Neural cell (in vitro differentiated cells): ENCODE measurements around the gene SPARCL1. TPM values are rescaled to one million over a fixed set of nuclear protein-coding genes. Genes with fewer than 3 reads are reported as not detected.

ENCODE experiments used
- H2AFZ ChIP-seq: fragments of 200-600, 300-800 bp; sonication (generic), shearing (Covaris generic); 2 replicates; pipeline ENCODE4 v1.6.0; 2014; ENCODE audit warnings: low read depth, mild to moderate bottlenecking, antibody characterized with exemption, low read length, moderate library complexity
- H3F3A ChIP-seq: fragments of 200-600 bp; shearing (Covaris generic); 2 replicates; pipeline ENCODE4 v1.6.1; 2016; ENCODE audit warnings: mild to moderate bottlenecking, moderate library complexity, mixed read lengths, antibody characterized with exemption, low read length; ENCODE audit not compliant: insufficient read depth, poor library complexity, severe bottlenecking
- H3K27ac ChIP-seq: fragments of 200-600, 300-800 bp; sonication (generic), shearing (Covaris generic); 2 replicates; pipeline ENCODE4 v1.5.1; 2014; ENCODE audit warnings: mild to moderate bottlenecking, low read length, moderate library complexity
- H3K27me3 ChIP-seq: fragments of 300-800, 200-600 bp; sonication (generic), shearing (Covaris generic); 2 replicates; pipeline ENCODE4 v1.6.0; 2014; ENCODE audit warnings: mild to moderate bottlenecking, low read depth, low read length, moderate library complexity; ENCODE audit not compliant: insufficient read depth
- H3K36me3 ChIP-seq: fragments of 300-800, 200-600 bp; sonication (generic), shearing (Covaris generic); 2 replicates; pipeline ENCODE4 v1.5.1; 2014; ENCODE audit warnings: mild to moderate bottlenecking, antibody characterized with exemption, low read length, moderate library complexity; ENCODE audit not compliant: insufficient read depth
- H3K4me2 ChIP-seq: fragments of 300-800, 200-600 bp; sonication (generic), shearing (Covaris generic); 2 replicates; pipeline ENCODE4 v1.6.0; 2014; ENCODE audit warnings: mild to moderate bottlenecking, low read length
- H3K4me3 ChIP-seq: fragments of 300-800, 200-600 bp; sonication (generic), shearing (Covaris generic); 2 replicates; pipeline ENCODE4 v1.5.1; 2014; ENCODE audit warnings: mild to moderate bottlenecking, low read length, moderate library complexity
- H3K79me2 ChIP-seq: fragments of 200-600 bp; shearing (Covaris generic); replicated peaks from 2 replicates; pipeline ENCODE4 v1.6.0; 2014; ENCODE audit warnings: mild to moderate bottlenecking, low read length, moderate library complexity; ENCODE audit not compliant: insufficient read depth
- H3K9ac ChIP-seq: fragments of 300-800, 200-600 bp; sonication (generic), shearing (Covaris generic); 2 replicates; pipeline ENCODE4 v1.6.1; 2016; ENCODE audit warnings: mild to moderate bottlenecking, low read length, mixed read lengths
- H3K9me2 ChIP-seq: fragments of 200-600 bp; shearing (Covaris generic); 2 replicates; pipeline ENCODE4 v1.6.1; 2016; ENCODE audit warnings: mild to moderate bottlenecking, low read length, mixed read lengths; ENCODE audit not compliant: insufficient read depth
- H3K9me3 ChIP-seq: fragments of 200-600, 300-800 bp; sonication (generic), shearing (Covaris generic); 2 replicates; pipeline ENCODE4 v1.6.1; 2016; ENCODE audit warnings: mild to moderate bottlenecking, mixed run types, low read length, moderate library complexity, mixed read lengths
- H4K20me1 ChIP-seq: fragments of 200-600 bp; shearing (Covaris generic); 2 replicates; pipeline ENCODE4 v1.6.1; 2016; ENCODE audit warnings: mild to moderate bottlenecking, mixed run types; ENCODE audit not compliant: insufficient read depth
- EP300 ChIP-seq: fragments of 450-650 bp; conservative IDR thresholded peaks from 2 replicates; pipeline ENCODE4 v1.6.1; 2014; ENCODE audit warnings: antibody characterized with exemption, mild to moderate bottlenecking, moderate library complexity; ENCODE audit not compliant: poor library complexity, severe bottlenecking
- EZH2 ChIP-seq: fragments of 200-600, 300-800 bp; shearing (Covaris generic), sonication (generic); IDR thresholded peaks from 2 replicates; pipeline ENCODE4 v1.6.1; 2014; ENCODE audit warnings: antibody characterized with exemption, low read length, borderline replicate concordance, mild to moderate bottlenecking; ENCODE audit not compliant: insufficient read depth, poor library complexity, severe bottlenecking
- MXI1 ChIP-seq: fragments of 450-650 bp; conservative IDR thresholded peaks from 2 replicates; pipeline ENCODE4 v1.6.1; 2014; ENCODE audit warnings: antibody characterized with exemption, mild to moderate bottlenecking; ENCODE audit not compliant: poor library complexity, severe bottlenecking
- POLR2AphosphoS5 ChIP-seq: IDR thresholded peaks from 2 replicates; pipeline ENCODE4 v1.6.1; 2012
- RAD21 ChIP-seq: fragments of 450-650 bp; conservative IDR thresholded peaks from 2 replicates; pipeline ENCODE4 v1.6.1; 2014; ENCODE audit warnings: antibody characterized with exemption, mild to moderate bottlenecking, moderate library complexity
- SMC3 ChIP-seq: fragments of 450-650 bp; conservative IDR thresholded peaks from 2 replicates; pipeline ENCODE4 v1.6.1; 2014; ENCODE audit warnings: antibody characterized with exemption, mild to moderate bottlenecking, moderate library complexity; ENCODE audit not compliant: poor library complexity
- TAF1 ChIP-seq: IDR thresholded peaks from 2 replicates; pipeline ENCODE4 v1.6.1; 2012; ENCODE audit warnings: low read depth
- polyA plus RNA-seq: library from polyadenylated mRNA; depleted of rRNA; stranded (reverse); fragments of >200 nt; gene quantifications from 2 replicates; pipeline ENCODE4 v1.2.3, GENCODE V29; 2014
- TF ChIP-seq, protein P1 (sequence below): fragments of 450-650 bp; IDR thresholded peaks from 2 replicates; pipeline ENCODE4 v1.5.1; 2014; ENCODE audit warnings: antibody characterized with exemption, mild to moderate bottlenecking, moderate library complexity; ENCODE audit not compliant: poor library complexity, severe bottlenecking
- TF ChIP-seq, protein P2 (sequence below): IDR thresholded peaks from 2 replicates; pipeline ENCODE4 v1.6.1; 2012; ENCODE audit warnings: borderline replicate concordance

The SPARCL1 gene
- polyA plus RNA-seq, 1 donor from 2014 or later, result 0.89 TPM

DNA sequence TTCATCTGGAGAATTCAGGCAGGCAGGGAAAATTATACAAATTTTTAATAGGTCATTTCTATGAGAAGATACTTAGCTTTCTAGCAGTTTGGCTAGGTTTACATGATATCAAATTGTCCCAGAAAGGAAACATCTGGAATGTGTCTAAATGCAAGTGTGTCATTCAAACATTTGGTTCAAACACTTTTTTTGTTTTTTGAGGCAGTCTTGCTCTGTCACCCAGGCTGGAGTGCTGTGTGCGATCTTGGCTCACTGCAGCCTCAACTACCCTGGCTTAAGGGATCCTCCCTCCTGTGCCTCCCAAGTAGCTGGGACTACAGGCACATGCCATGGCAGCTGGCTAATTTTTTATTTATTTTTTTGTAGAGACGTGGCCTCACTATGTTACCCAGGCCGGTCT lies 31.6 kb downstream of the SPARCL1 start:
- H3K27me3 ChIP-seq, result no peaks in the 10 kb centered on the region
- H3K79me2 ChIP-seq, result no peaks in the 10 kb centered on the region
- no peak overlapping the region for H3K4me3 ChIP-seq
- no peak overlapping the region for H3K27ac ChIP-seq
- H4K20me1 ChIP-seq, result no peaks in the 10 kb centered on the region
- no peak overlapping the region for H2AFZ ChIP-seq
- H3K9me2 ChIP-seq, result no peaks in the 10 kb centered on the region
- no peaks in the 10 kb centered on the region for H3K9me3 ChIP-seq
- no peak for TF ChIP-seq EP300
- TF ChIP-seq, protein P1, sequence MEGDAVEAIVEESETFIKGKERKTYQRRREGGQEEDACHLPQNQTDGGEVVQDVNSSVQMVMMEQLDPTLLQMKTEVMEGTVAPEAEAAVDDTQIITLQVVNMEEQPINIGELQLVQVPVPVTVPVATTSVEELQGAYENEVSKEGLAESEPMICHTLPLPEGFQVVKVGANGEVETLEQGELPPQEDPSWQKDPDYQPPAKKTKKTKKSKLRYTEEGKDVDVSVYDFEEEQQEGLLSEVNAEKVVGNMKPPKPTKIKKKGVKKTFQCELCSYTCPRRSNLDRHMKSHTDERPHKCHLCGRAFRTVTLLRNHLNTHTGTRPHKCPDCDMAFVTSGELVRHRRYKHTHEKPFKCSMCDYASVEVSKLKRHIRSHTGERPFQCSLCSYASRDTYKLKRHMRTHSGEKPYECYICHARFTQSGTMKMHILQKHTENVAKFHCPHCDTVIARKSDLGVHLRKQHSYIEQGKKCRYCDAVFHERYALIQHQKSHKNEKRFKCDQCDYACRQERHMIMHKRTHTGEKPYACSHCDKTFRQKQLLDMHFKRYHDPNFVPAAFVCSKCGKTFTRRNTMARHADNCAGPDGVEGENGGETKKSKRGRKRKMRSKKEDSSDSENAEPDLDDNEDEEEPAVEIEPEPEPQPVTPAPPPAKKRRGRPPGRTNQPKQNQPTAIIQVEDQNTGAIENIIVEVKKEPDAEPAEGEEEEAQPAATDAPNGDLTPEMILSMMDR, result no peak
- no peak for TF ChIP-seq MXI1
- H3K4me2 ChIP-seq, result no peak overlapping the region
- no peak overlapping the region for H3K9ac ChIP-seq
- H3F3A ChIP-seq, result no peaks in the 10 kb centered on the region
- no peaks in the 10 kb centered on the region for H3K36me3 ChIP-seq

- TF ChIP-seq EZH2 (no peak), SMC3 (no peak), POLR2AphosphoS5 (no peak)
- TF ChIP-seq, protein P2, sequence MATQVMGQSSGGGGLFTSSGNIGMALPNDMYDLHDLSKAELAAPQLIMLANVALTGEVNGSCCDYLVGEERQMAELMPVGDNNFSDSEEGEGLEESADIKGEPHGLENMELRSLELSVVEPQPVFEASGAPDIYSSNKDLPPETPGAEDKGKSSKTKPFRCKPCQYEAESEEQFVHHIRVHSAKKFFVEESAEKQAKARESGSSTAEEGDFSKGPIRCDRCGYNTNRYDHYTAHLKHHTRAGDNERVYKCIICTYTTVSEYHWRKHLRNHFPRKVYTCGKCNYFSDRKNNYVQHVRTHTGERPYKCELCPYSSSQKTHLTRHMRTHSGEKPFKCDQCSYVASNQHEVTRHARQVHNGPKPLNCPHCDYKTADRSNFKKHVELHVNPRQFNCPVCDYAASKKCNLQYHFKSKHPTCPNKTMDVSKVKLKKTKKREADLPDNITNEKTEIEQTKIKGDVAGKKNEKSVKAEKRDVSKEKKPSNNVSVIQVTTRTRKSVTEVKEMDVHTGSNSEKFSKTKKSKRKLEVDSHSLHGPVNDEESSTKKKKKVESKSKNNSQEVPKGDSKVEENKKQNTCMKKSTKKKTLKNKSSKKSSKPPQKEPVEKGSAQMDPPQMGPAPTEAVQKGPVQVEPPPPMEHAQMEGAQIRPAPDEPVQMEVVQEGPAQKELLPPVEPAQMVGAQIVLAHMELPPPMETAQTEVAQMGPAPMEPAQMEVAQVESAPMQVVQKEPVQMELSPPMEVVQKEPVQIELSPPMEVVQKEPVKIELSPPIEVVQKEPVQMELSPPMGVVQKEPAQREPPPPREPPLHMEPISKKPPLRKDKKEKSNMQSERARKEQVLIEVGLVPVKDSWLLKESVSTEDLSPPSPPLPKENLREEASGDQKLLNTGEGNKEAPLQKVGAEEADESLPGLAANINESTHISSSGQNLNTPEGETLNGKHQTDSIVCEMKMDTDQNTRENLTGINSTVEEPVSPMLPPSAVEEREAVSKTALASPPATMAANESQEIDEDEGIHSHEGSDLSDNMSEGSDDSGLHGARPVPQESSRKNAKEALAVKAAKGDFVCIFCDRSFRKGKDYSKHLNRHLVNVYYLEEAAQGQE, result no peak
- Histone ChIP-seq H3K79me2 (no peaks in the 10 kb centered on the region), H3K4me3 (no peak overlapping the region), H3K27ac (no peak overlapping the region), H4K20me1 (no peaks in the 10 kb centered on the region), H3K9me2 (no peaks in the 10 kb centered on the region), H3K4me2 (no peak overlapping the region), H3K36me3 (no peaks in the 10 kb centered on the region), H3K27me3 (no peaks in the 10 kb centered on the region), H3K9ac (no peak overlapping the region), H2AFZ (no peak overlapping the region), H3F3A (no peaks in the 10 kb centered on the region), H3K9me3 (no peaks in the 10 kb centered on the region)
These were observed 32.0 kb downstream of the SPARCL1 start for GRCh38 chr4:87497159-87497558.

- Histone ChIP-seq H3K36me3 (no peaks in the 10 kb centered on the region), H3K9me3 (no peaks in the 10 kb centered on the region), H4K20me1 (no peaks in the 10 kb centered on the region), H3K27me3 (no peaks in the 10 kb centered on the region), H3K9me2 (no peaks in the 10 kb centered on the region), H3K4me2 (no peak overlapping the region), H3K9ac (no peak overlapping the region), H3F3A (no peaks in the 10 kb centered on the region), H3K79me2 (no peaks in the 10 kb centered on the region), H3K27ac (no peak overlapping the region), H2AFZ (no peak overlapping the region), H3K4me3 (no peak overlapping the region)
- TF ChIP-seq, protein P1, result no peak
- TF ChIP-seq, protein P2, result no peak
- TF ChIP-seq MXI1, result no peak
- no peak for TF ChIP-seq EZH2
- no peak for TF ChIP-seq TAF1
- no peak for TF ChIP-seq SMC3
- TF ChIP-seq POLR2AphosphoS5, result no peak
- TF ChIP-seq RAD21, result no peak
- TF ChIP-seq EP300, result no peak
These were observed 36.1 kb downstream of the SPARCL1 start for GRCh38 chr4:87493115-87493514.
